Measurements from ENCODE around the gene TTC12. TPM values are rescaled to one million over a fixed set of nuclear protein-coding genes. Genes with fewer than 3 reads are reported as not detected.

TTC12 gene
- total and polyA plus RNA-seq, 2 donors (not counting 3 experiments of a cell fraction or from before 2014, with no cell fraction given), result 2.2 to 2.9 TPM

- dilution Hi-C loops (cut with MboI; ENCODE audit: extremely low pct_ligation_motif_present, low sequenced_read_pairs), result no loop called here
- Histone ChIP-seq H3K4me1 (ENCODE audit: control insufficient read depth, extremely low read depth, insufficient read depth, low read length) (peaks cover 24% of the 10 kb centered on the region), H3K9ac (replicated peaks; ENCODE audit: extremely low read depth, insufficient read depth, low read length) (no peak within 1 kb of the TSS), H3K9me1 (replicated peaks; ENCODE audit: control insufficient read depth, extremely low read depth, insufficient read depth, low read length) (no peaks in the 10 kb centered on the region), H3K4me3 (replicated peaks in 1 of 3; ENCODE audit: insufficient read depth in 1 of 3, low read depth in 1 of 3, low read length in 3 of 3) (peak within 1 kb of the TSS in 1 of 3 experiments; percentile 3), H3K9me3 (replicated peaks; ENCODE audit: control insufficient read depth, insufficient read depth, low read length) (no peaks in the 10 kb centered on the region), H3K27ac (ENCODE audit: insufficient read depth, low read depth, low read length) (no peak within 1 kb of the TSS), H3K36me3 (ENCODE audit: control insufficient read depth in 2 of 2, extremely low read depth in 1 of 2, insufficient read depth in 2 of 2, low read length in 2 of 2) (no peaks in the 10 kb centered on the region), H3K4me2 (ENCODE audit: insufficient read depth, low read length) (no peak within 1 kb of the TSS), H4K20me1 (replicated peaks; ENCODE audit: control insufficient read depth, extremely low read depth, insufficient read depth, low read length) (no peaks in the 10 kb centered on the region), H2AFZ (ENCODE audit: low read depth, low read length) (peak within 1 kb of the TSS; percentile 43), H3K79me2 (ENCODE audit: control insufficient read depth, insufficient read depth, low read length) (no peaks in the 10 kb centered on the region), H3K27me3 (ENCODE audit: control insufficient read depth in 2 of 2, insufficient read depth in 2 of 2, low read length in 2 of 2) (peaks cover 4 to 5% of the 10 kb centered on the region in 2 experiments)
- ChIA-PET POLR2A (no interaction called here), CTCF (no interaction called here)
- TF ChIP-seq POLR2A (IDR thresholded peaks at IDR 0.05; ENCODE audit: low read depth, low read length) (no peak), CTCF (IDR thresholded peaks at IDR 0.05; ENCODE audit: extremely low read depth in 1 of 2, insufficient read depth in 1 of 2, low read depth in 1 of 2, low read length in 2 of 2) (peak; percentile 25 to 63)
- intact Hi-C loops (cut with micrococcal nuclease), result loop anchor here (5.0 to 10.0 kb wide), 3 partner anchors 385 to 1103 kb away; partner anchors contain the start of gene ZW10
- DNase-seq (ENCODE audit: low read depth, low spot score), result no peak
- BruUV-seq (replicated peaks), result no TSS peak
- no peak for FAIRE-seq
Measured at GRCh38 chr11:113387605-113388211, 73.3 kb downstream of the TTC12 start, which contains the start of gene ANKK1. Gene ANKK1, plus strand, starts transcription at chr11:113387779. Its CDS starts 106 bp downstream, at chr11:113387885.

- no peak overlapping the region for H3K4me3 ChIP-seq (replicated peaks in 1 of 3; ENCODE audit: insufficient read depth in 1 of 3, low read depth in 1 of 3, low read length in 3 of 3)
- intact Hi-C loops (cut with micrococcal nuclease) (loop anchor here (5.0 to 10.0 kb wide), 3 partner anchors 383 to 1104 kb away; partner anchors contain the start of gene ZW10), dilution Hi-C loops (cut with MboI; ENCODE audit: extremely low pct_ligation_motif_present, low sequenced_read_pairs) (no loop called here)
- H3K9me1 ChIP-seq (replicated peaks; ENCODE audit: control insufficient read depth, extremely low read depth, insufficient read depth, low read length), result no peaks in the 10 kb centered on the region
- H3K9ac ChIP-seq (replicated peaks; ENCODE audit: extremely low read depth, insufficient read depth, low read length), result no peak overlapping the region
- no peak overlapping the region for H3K27ac ChIP-seq (ENCODE audit: insufficient read depth, low read depth, low read length)
- no peak for FAIRE-seq
- H4K20me1 ChIP-seq (replicated peaks; ENCODE audit: control insufficient read depth, extremely low read depth, insufficient read depth, low read length), result no peaks in the 10 kb centered on the region
- CTCF ChIA-PET, result no interaction called here
- H3K4me1 ChIP-seq (ENCODE audit: control insufficient read depth, extremely low read depth, insufficient read depth, low read length), result peaks cover 17% of the 10 kb centered on the region
- no peaks in the 10 kb centered on the region for H3K79me2 ChIP-seq (ENCODE audit: control insufficient read depth, insufficient read depth, low read length)
- no peak overlapping the region for H3K4me2 ChIP-seq (ENCODE audit: insufficient read depth, low read length)
- no peak for TF ChIP-seq MYC (IDR thresholded peaks at IDR 0.05; ENCODE audit: low read depth, low read length)
- TF ChIP-seq CTCF (IDR thresholded peaks at IDR 0.05; ENCODE audit: extremely low read depth in 1 of 2, insufficient read depth in 1 of 2, low read depth in 1 of 2, low read length in 2 of 2), result no peak
- TF ChIP-seq EZH2 (IDR thresholded peaks at IDR 0.05; ENCODE audit: borderline replicate concordance, low read depth, low read length, severe bottlenecking), result no peak
- no peak for TF ChIP-seq GATA2 (IDR thresholded peaks at IDR 0.05; ENCODE audit: insufficient read depth, insufficient read length, low read depth, low read length)
- DNase-seq (ENCODE audit: low read depth, low spot score), result no peak
- H3K27me3 ChIP-seq (ENCODE audit: control insufficient read depth in 2 of 2, insufficient read depth in 2 of 2, low read length in 2 of 2), result peaks cover 4 to 5% of the 10 kb centered on the region in 2 experiments
- no peak overlapping the region for H2AFZ ChIP-seq (ENCODE audit: low read depth, low read length)
- POLR2A ChIA-PET, result no interaction called here
- H3K9me3 ChIP-seq (replicated peaks; ENCODE audit: control insufficient read depth, insufficient read depth, low read length), result no peaks in the 10 kb centered on the region
- no TSS peak for BruUV-seq (replicated peaks)
- H3K36me3 ChIP-seq (ENCODE audit: control insufficient read depth in 2 of 2, extremely low read depth in 1 of 2, insufficient read depth in 2 of 2, low read length in 2 of 2), result no peaks in the 10 kb centered on the region
Measured at GRCh38 chr11:113389272-113389671, 74.9 kb downstream of the TTC12 start.
